GM18870 (cell line): ENCODE data around the gene SCFD2.

Experiments used
- ATAC-seq: cut with Tn5 transposase; IDR thresholded peaks from one replicate; pipeline ENCODE4 v1.9.1; 2021; ENCODE audit warnings: moderate library complexity; ENCODE audit not compliant: unreplicated experiment

The SCFD2 gene

GRCh38 chr4:52942936-52943335 is 422.9 kb downstream of the SCFD2 start:
- ATAC-seq: no peak

GRCh38 chr4:52941450-52941849 is 424.4 kb downstream of the SCFD2 start:
- no peak for ATAC-seq

GRCh38 chr4:52939739-52940138 is 426.1 kb downstream of the SCFD2 start:
- no peak for ATAC-seq

GRCh38 chr4:52939325-52939724 is 426.5 kb downstream of the SCFD2 start:
- ATAC-seq: no peak

GRCh38 chr4:52937829-52938228 is 428.0 kb downstream of the SCFD2 start:
- no peak for ATAC-seq

- no peak for ATAC-seq
Measured at GRCh38 chr4:52936729-52937128, 429.1 kb downstream of the SCFD2 start.

GRCh38 chr4:52935317-52935716 is 430.5 kb downstream of the SCFD2 start:
- ATAC-seq: no peak

GRCh38 chr4:52933738-52934137 is 432.1 kb downstream of the SCFD2 start:
- no peak for ATAC-seq

GRCh38 chr4:52932591-52933470 is 433.0 kb downstream of the SCFD2 start:
- ATAC-seq: no peak

GRCh38 chr4:52931243-52931642 is 434.6 kb downstream of the SCFD2 start:
- ATAC-seq: no peak

GRCh38 chr4:52926196-52926974 is 439.5 kb downstream of the SCFD2 start:
- no peak for ATAC-seq

GRCh38 chr4:52925531-52925968 is 440.3 kb downstream of the SCFD2 start:
- no peak for ATAC-seq

- no peak for ATAC-seq
Measured at GRCh38 chr4:52919461-52919860, 446.4 kb downstream of the SCFD2 start.

- ATAC-seq: no peak
Measured at GRCh38 chr4:52917817-52918216, 448.0 kb downstream of the SCFD2 start.

GRCh38 chr4:52915730-52916300 is 450.0 kb downstream of the SCFD2 start:
- no peak for ATAC-seq

- no peak for ATAC-seq
Measured at GRCh38 chr4:52915191-52915590, 450.7 kb downstream of the SCFD2 start.

GRCh38 chr4:52914051-52914605 is 451.7 kb downstream of the SCFD2 start:
- ATAC-seq: no peak

- no peak for ATAC-seq
Measured at GRCh38 chr4:52912608-52913007, 453.3 kb downstream of the SCFD2 start.

- peak; percentile 64 for ATAC-seq
Measured at GRCh38 chr4:52911684-52912294, 454.1 kb downstream of the SCFD2 start.

- no peak for ATAC-seq
Measured at GRCh38 chr4:52910115-52910514, 455.7 kb downstream of the SCFD2 start.

GRCh38 chr4:52907510-52907909 is 458.4 kb downstream of the SCFD2 start:
- ATAC-seq: no peak
